GM06990 (cell line): ENCODE measurements around the gene SETD6.
"Not testable (repeated sequence)": the region's sequence is repeated elsewhere in the genome, so short reads cannot be mapped to it uniquely, and the experiment has no call there.

Experiments
- DNase-seq: peaks from one replicate; pipeline ENCODE4 v3.0.0-alpha.2; 2011; ENCODE audit not compliant: insufficient read length; ENCODE audit errors: extremely low read depth
- H3K27me3 ChIP-seq: replicated peaks from 2 replicates; pipeline ENCODE4 v1.6.0; 2011; ENCODE audit warnings: low read length; ENCODE audit not compliant: control insufficient read depth, insufficient read depth
- H3K36me3 ChIP-seq: 2 replicates; pipeline ENCODE4 v1.5.1; 2011; ENCODE audit warnings: low read length; ENCODE audit not compliant: control insufficient read depth, insufficient read depth
- H3K4me3 ChIP-seq: replicated peaks from 2 replicates; pipeline ENCODE4 v1.5.1; 2011; ENCODE audit warnings: low read depth, mild to moderate bottlenecking, control low read depth, low read length
- CTCF ChIP-seq: IDR thresholded peaks from 2 replicates; pipeline ENCODE4 v1.5.1; 2011; ENCODE audit warnings: low read length, control low read depth, mild to moderate bottlenecking, inconsistent platforms; ENCODE audit not compliant: insufficient read depth, poor library complexity, severe bottlenecking

SETD6 gene

DNA sequence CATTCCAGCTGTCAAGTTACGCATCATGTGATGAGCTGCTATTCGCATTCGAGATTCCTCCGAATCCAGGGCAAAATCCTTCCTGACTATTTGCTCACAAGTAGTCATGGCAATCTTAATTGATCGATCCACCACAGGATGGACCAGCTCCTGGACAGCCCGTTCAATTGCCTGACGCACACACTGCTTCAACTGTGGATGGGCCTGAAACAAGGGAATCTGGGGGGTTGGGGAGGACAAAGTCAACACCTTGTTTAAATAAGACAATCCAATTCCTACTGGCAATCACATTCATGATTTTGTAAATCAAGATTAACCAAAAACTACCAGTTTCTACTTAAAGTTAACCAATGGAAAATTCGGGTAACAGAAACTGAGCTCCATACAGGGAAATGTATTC lies 28.4 kb downstream of the SETD6 start:
- no peak for TF ChIP-seq CTCF

GRCh38 chr16:58548378-58548777 lies 33.1 kb downstream of the SETD6 start:
- TF ChIP-seq CTCF = no peak
- Histone ChIP-seq H3K36me3 (peaks cover 22% of the 10 kb centered on the region), H3K4me3 (no peak overlapping the region), H3K27me3 (no peaks in the 10 kb centered on the region)
- DNase-seq = no peak

More for the DNA sequence above, 28.4 kb downstream of the SETD6 start:
- no peak overlapping the region for H3K4me3 ChIP-seq
- DNase-seq = no peak
- no peaks in the 10 kb centered on the region for H3K27me3 ChIP-seq
- peaks cover 28% of the 10 kb centered on the region for H3K36me3 ChIP-seq

GRCh38 chr16:58551496-58551895 lies 36.2 kb downstream of the SETD6 start:
- TF ChIP-seq CTCF = no peak
- DNase-seq = no peak
- no peak overlapping the region for H3K4me3 ChIP-seq
- H3K27me3 ChIP-seq = no peaks in the 10 kb centered on the region
- H3K36me3 ChIP-seq = peaks cover 16% of the 10 kb centered on the region

GRCh38 chr16:58556678-58557077 lies 41.4 kb downstream of the SETD6 start:
- DNase-seq = no peak

DNA sequence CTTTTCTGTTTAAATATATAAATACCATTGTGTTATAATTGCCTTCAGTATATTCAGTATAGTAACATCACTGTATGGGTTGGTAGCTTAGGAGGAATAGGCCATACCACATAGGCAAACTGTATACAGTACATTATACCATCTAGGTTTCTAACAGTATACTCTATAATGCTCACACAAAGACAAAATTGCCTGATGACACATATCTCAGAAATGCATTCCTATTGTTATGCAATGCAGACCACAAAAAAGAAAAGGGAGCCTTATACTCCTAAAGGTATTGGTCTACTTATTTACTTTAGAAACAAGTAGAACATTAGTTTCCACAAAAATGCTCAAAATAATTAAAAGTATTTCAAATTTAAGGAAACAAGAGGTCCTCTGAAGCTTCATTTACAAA lies 47.9 kb downstream of the SETD6 start:
- no peak for DNase-seq
- TF ChIP-seq CTCF = no peak
- H3K27me3 ChIP-seq = no peaks in the 10 kb centered on the region
- H3K4me3 ChIP-seq = no peak overlapping the region
- peaks cover 14% of the 10 kb centered on the region for H3K36me3 ChIP-seq

More at GRCh38 chr16:58556678-58557077, 41.4 kb downstream of the SETD6 start:
- Histone ChIP-seq H3K4me3 (no peak overlapping the region), H3K27me3 (no peaks in the 10 kb centered on the region), H3K36me3 (peaks cover 14% of the 10 kb centered on the region)
- TF ChIP-seq CTCF = no peak

- H3K36me3 ChIP-seq = peaks cover 12% of the 10 kb centered on the region
- H3K4me3 ChIP-seq = no peak overlapping the region
- DNase-seq = no peak
- H3K27me3 ChIP-seq = no peaks in the 10 kb centered on the region
- no peak for TF ChIP-seq CTCF
These were observed 48.5 kb downstream of the SETD6 start for GRCh38 chr16:58563775-58564174.

DNA sequence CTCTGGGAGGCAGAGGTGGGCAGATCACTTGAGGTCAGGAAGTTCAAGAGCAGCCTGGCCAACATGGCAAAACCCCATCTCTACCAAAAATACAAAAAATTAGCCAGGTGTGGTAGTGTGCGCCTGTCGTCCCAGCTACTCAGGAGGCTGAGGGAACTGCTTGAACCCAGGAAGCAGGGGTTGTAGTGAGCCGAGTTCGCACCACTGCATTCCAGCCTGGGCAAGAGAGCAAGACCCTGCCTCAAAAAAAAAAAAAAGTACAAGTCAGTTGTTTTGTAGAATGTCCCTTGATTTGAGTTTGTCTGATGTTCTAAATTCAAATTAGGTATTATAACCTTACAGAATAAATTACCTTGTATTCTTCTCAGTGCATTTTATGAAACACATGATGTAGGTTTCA lies 50.4 kb downstream of the SETD6 start:
- not testable (repeated sequence) for H3K27me3 ChIP-seq, DNase-seq, H3K4me3 ChIP-seq
- peaks cover 13% of the 10 kb centered on the region for H3K36me3 ChIP-seq
